ENCODE results near the gene PARS2.

DNA sequence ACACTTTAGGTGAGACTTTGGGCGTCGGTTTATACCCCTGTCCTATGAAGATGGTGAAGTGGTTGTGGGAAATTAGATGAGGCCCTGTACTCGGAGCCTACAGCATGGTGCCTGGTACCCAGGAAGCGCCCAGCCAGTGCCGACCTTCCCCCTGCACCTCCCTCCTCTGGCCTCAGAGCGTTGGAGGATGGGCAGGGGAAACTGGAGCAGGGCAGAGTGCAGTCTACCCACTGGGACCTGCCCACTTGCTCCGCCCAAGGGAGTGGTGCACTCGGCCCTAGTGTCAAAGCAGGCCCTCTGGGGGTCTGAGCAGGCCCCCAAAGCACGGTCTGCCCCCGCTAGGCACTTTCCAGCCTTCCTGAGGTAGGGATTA is 49.8 kb upstream of the PARS2 start:
- TF ChIP-seq POLR2A (IDR thresholded peaks at IDR 0.05): no peak
- no peak for TF ChIP-seq EP300 (IDR thresholded peaks at IDR 0.05)
- TF ChIP-seq, protein P1, sequence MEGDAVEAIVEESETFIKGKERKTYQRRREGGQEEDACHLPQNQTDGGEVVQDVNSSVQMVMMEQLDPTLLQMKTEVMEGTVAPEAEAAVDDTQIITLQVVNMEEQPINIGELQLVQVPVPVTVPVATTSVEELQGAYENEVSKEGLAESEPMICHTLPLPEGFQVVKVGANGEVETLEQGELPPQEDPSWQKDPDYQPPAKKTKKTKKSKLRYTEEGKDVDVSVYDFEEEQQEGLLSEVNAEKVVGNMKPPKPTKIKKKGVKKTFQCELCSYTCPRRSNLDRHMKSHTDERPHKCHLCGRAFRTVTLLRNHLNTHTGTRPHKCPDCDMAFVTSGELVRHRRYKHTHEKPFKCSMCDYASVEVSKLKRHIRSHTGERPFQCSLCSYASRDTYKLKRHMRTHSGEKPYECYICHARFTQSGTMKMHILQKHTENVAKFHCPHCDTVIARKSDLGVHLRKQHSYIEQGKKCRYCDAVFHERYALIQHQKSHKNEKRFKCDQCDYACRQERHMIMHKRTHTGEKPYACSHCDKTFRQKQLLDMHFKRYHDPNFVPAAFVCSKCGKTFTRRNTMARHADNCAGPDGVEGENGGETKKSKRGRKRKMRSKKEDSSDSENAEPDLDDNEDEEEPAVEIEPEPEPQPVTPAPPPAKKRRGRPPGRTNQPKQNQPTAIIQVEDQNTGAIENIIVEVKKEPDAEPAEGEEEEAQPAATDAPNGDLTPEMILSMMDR (IDR thresholded peaks at IDR 0.05): no peak
- no peak for TF ChIP-seq POLR2AphosphoS5 (IDR thresholded peaks at IDR 0.05)
